Body of pancreas (tissue), 4 donors: ENCODE measurements around the gene RPS6KA5.

Experiments used
- CTCF ChIP-seq, 7 experiments: fragments of 450-650 bp in 4 of 7; fragments of 200-600 bp in 3 of 7; sonication (generic) in 3 of 7; IDR thresholded peaks; one replicate each; pipeline ENCODE4 v1.5.1; 2016 to 2019; ENCODE audit warnings: antibody characterized with exemption in 7 of 7
- POLR2A ChIP-seq, 3 donors: fragments of 450-650 bp; IDR thresholded peaks; one replicate each; pipeline ENCODE4 v1.6.1; 2016; ENCODE audit warnings: antibody characterized with exemption in 3 of 3, mild to moderate bottlenecking in 2 of 3

- TF ChIP-seq CTCF (IDR thresholded peaks at IDR 0.05) (no peak), POLR2A (IDR thresholded peaks at IDR 0.05) (no peak)
These were observed 97.1 kb downstream of the RPS6KA5 start for GRCh38 chr14:90963343-90963742.
